ENCODE results near the gene PI4KA. TPM values are rescaled to one million over a fixed set of nuclear protein-coding genes. Genes with fewer than 3 reads are reported as not detected.

PI4KA gene
- total and polyA plus RNA-seq, 2 of the 13 experiments (the other 11 are each of a cell fraction or from before 2014, with no cell fraction given) = 27.4 to 56.4 TPM

- TF ChIP-seq SKIL (CRISPR knock-in tag; IDR thresholded peaks at IDR 0.05; ENCODE audit: borderline replicate concordance) (no peak), ZBTB7B (CRISPR knock-in tag; IDR thresholded peaks at IDR 0.05) (peak; percentile 72), ARID4A (CRISPR knock-in tag; IDR thresholded peaks at IDR 0.05; ENCODE audit: borderline replicate concordance) (peak; percentile 80; the same call in 1 of the 2 replicates), MTA1 (CRISPR knock-in tag; IDR thresholded peaks at IDR 0.05; ENCODE audit: borderline replicate concordance) (peak; percentile 50; the same call in 1 of the 2 replicates), FOXP4 (CRISPR knock-in tag; IDR thresholded peaks at IDR 0.05) (peak; percentile 96), TRIM24 (CRISPR knock-in tag; IDR thresholded peaks at IDR 0.05) (no peak), ZMAT3 (CRISPR knock-in tag; conservative IDR thresholded peaks at IDR 0.05) (no peak; the same call in 1 of the 2 replicates), REST (IDR thresholded peaks at IDR 0.05; ENCODE audit: borderline replicate concordance in 1 of 2, low read depth in 1 of 2, low read length in 2 of 2) (peak in 1 of 2 experiments; percentile 83; a peak in 2 of 4 replicates), NFRKB (IDR thresholded peaks at IDR 0.05) (no peak), SP2 (CRISPR knock-in tag; IDR thresholded peaks at IDR 0.05) (no peak), ZNF451 (CRISPR knock-in tag; IDR thresholded peaks at IDR 0.05) (0 out of 2 replicates have a peak, but pooled peaks have one; percentile 38), BCL6 (CRISPR knock-in tag; IDR thresholded peaks at IDR 0.05) (peak; percentile 78; the same call in 1 of the 2 replicates), DPF2 (CRISPR knock-in tag; IDR thresholded peaks at IDR 0.05; ENCODE audit: borderline replicate concordance, low read depth) (no peak; the same call in 1 of the 2 replicates), ZNF563 (CRISPR knock-in tag; IDR thresholded peaks at IDR 0.05) (no peak), NFE2 (CRISPR knock-in tag; IDR thresholded peaks at IDR 0.05) (no peak), MXD1 (CRISPR knock-in tag; IDR thresholded peaks at IDR 0.05) (no peak), RBFOX2 (IDR thresholded peaks at IDR 0.05; ENCODE audit: low read depth, low read length) (peak; percentile 74)
Measured at GRCh38 chr22:20773793-20774212, 84.8 kb downstream of the PI4KA start, which contains the start of gene SERPIND1 (continued).

All from HepG2 (cell line).